Measurements from ENCODE around the gene LGALSL.

- TF ChIP-seq POLR2A (IDR thresholded peaks at IDR 0.05; ENCODE audit: low read length): no peak
- TF ChIP-seq NR3C1 (IDR thresholded peaks at IDR 0.05): no peak
- TF ChIP-seq, protein P1, sequence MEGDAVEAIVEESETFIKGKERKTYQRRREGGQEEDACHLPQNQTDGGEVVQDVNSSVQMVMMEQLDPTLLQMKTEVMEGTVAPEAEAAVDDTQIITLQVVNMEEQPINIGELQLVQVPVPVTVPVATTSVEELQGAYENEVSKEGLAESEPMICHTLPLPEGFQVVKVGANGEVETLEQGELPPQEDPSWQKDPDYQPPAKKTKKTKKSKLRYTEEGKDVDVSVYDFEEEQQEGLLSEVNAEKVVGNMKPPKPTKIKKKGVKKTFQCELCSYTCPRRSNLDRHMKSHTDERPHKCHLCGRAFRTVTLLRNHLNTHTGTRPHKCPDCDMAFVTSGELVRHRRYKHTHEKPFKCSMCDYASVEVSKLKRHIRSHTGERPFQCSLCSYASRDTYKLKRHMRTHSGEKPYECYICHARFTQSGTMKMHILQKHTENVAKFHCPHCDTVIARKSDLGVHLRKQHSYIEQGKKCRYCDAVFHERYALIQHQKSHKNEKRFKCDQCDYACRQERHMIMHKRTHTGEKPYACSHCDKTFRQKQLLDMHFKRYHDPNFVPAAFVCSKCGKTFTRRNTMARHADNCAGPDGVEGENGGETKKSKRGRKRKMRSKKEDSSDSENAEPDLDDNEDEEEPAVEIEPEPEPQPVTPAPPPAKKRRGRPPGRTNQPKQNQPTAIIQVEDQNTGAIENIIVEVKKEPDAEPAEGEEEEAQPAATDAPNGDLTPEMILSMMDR (IDR thresholded peaks at IDR 0.05): no peak
- no peak for TF ChIP-seq HES2 (IDR thresholded peaks at IDR 0.05)
Observed at GRCh38 chr2:64487256-64488049, 33.5 kb downstream of the LGALSL start.

Data from A549 (cell line).